Gastrocnemius medialis (tissue), 4 donors: Measurements from ENCODE around the gene SNX18.
"Not testable (repeated sequence)": the region's sequence is repeated elsewhere in the genome, so short reads cannot be mapped to it uniquely, and the experiment has no call there.

Experiments used
- CTCF ChIP-seq, 5 experiments: fragments of 450-650 bp in 3 of 5; fragments of 200-600 bp in 2 of 5; sonication (generic) in 2 of 5; IDR thresholded peaks in 4 of 5; conservative IDR thresholded peaks in 1 of 5; 1 replicate in 4 of 5; 2 replicates in 1 of 5; pipeline ENCODE4 v1.5.1; 2016 to 2019; ENCODE audit warnings: antibody characterized with exemption in 5 of 5, mild to moderate bottlenecking in 3 of 5, moderate library complexity in 3 of 5
- POLR2A ChIP-seq, 2 donors: fragments of 450-650 bp; IDR thresholded peaks; one replicate each; pipeline ENCODE4 v1.6.1; 2017; ENCODE audit warnings: antibody characterized with exemption in 2 of 2, mild to moderate bottlenecking in 2 of 2, moderate library complexity in 2 of 2

GRCh38 chr5:54536861-54537260 lies 19.3 kb downstream of the SNX18 start:
- not testable (repeated sequence) for TF ChIP-seq POLR2A (IDR thresholded peaks at IDR 0.05); CTCF (IDR thresholded peaks at IDR 0.05 in 4 of 5, conservative IDR thresholded peaks at IDR 0.05 in 1 of 5)
